ENCODE measurements around the gene PCCA. TPM values are rescaled to one million over a fixed set of nuclear protein-coding genes. Genes with fewer than 3 reads are reported as not detected.

Gene PCCA
- total RNA-seq, 1 donor from 2014 or later = 33.3 TPM

GRCh38 chr13:100423375-100423774, 334.5 kb downstream of the PCCA start:
- peaks cover 16% of the 10 kb centered on the region for H3K4me1 Mint-ChIP-seq (ENCODE audit: unreplicated experiment)
- no peaks in the 10 kb centered on the region for H3K27me3 Mint-ChIP-seq (ENCODE audit: unreplicated experiment)
- DNase-seq (ENCODE audit: low spot score) = no peak
- H3K4me3 Mint-ChIP-seq (ENCODE audit: unreplicated experiment) = no peak overlapping the region
- peaks cover 6% of the 10 kb centered on the region for H3K36me3 Mint-ChIP-seq (ENCODE audit: low read depth, unreplicated experiment)
- H3K27ac Mint-ChIP-seq (ENCODE audit: unreplicated experiment) = no peak overlapping the region
- no peak for TF ChIP-seq CTCF (IDR thresholded peaks at IDR 0.05; ENCODE audit: unreplicated experiment)
- no peaks in the 10 kb centered on the region for H3K9me3 Mint-ChIP-seq (ENCODE audit: unreplicated experiment)

- Mint-ChIP-seq H3K9me3 (ENCODE audit: unreplicated experiment) (no peaks in the 10 kb centered on the region), H3K4me3 (ENCODE audit: unreplicated experiment) (no peak overlapping the region)
These were observed 340.1 kb downstream of the PCCA start for GRCh38 chr13:100428986-100429385.

GRCh38 chr13:100432611-100433010, 343.7 kb downstream of the PCCA start:
- no peak for TF ChIP-seq CTCF (IDR thresholded peaks at IDR 0.05; ENCODE audit: unreplicated experiment)
- H3K27ac Mint-ChIP-seq (ENCODE audit: unreplicated experiment) = no peak overlapping the region
- no peak for DNase-seq (ENCODE audit: low spot score)
- H3K36me3 Mint-ChIP-seq (ENCODE audit: low read depth, unreplicated experiment) = peaks cover 13% of the 10 kb centered on the region
- H3K9me3 Mint-ChIP-seq (ENCODE audit: unreplicated experiment) = no peaks in the 10 kb centered on the region
- no peak overlapping the region for H3K4me3 Mint-ChIP-seq (ENCODE audit: unreplicated experiment)
- peaks cover 1% of the 10 kb centered on the region for H3K27me3 Mint-ChIP-seq (ENCODE audit: unreplicated experiment)
- H3K4me1 Mint-ChIP-seq (ENCODE audit: unreplicated experiment) = peaks cover 6% of the 10 kb centered on the region

More at GRCh38 chr13:100428986-100429385, 340.1 kb downstream of the PCCA start:
- peaks cover 7% of the 10 kb centered on the region for H3K36me3 Mint-ChIP-seq (ENCODE audit: low read depth, unreplicated experiment)
- H3K27me3 Mint-ChIP-seq (ENCODE audit: unreplicated experiment) = peaks cover 1% of the 10 kb centered on the region
- TF ChIP-seq CTCF (IDR thresholded peaks at IDR 0.05; ENCODE audit: unreplicated experiment) = no peak
- H3K4me1 Mint-ChIP-seq (ENCODE audit: unreplicated experiment) = peaks cover 6% of the 10 kb centered on the region
- no peak for DNase-seq (ENCODE audit: low spot score)
- H3K27ac Mint-ChIP-seq (ENCODE audit: unreplicated experiment) = no peak overlapping the region

- TF ChIP-seq CTCF (IDR thresholded peaks at IDR 0.05; ENCODE audit: unreplicated experiment) = no peak
- DNase-seq (ENCODE audit: low spot score) = no peak
- Mint-ChIP-seq H3K27ac (ENCODE audit: unreplicated experiment) (no peak overlapping the region), H3K4me1 (ENCODE audit: unreplicated experiment) (peaks cover 10% of the 10 kb centered on the region), H3K4me3 (ENCODE audit: unreplicated experiment) (no peak overlapping the region), H3K9me3 (ENCODE audit: unreplicated experiment) (no peaks in the 10 kb centered on the region), H3K27me3 (ENCODE audit: unreplicated experiment) (peaks cover 1% of the 10 kb centered on the region), H3K36me3 (ENCODE audit: low read depth, unreplicated experiment) (peaks cover 14% of the 10 kb centered on the region)
These were observed 344.6 kb downstream of the PCCA start for GRCh38 chr13:100433475-100433874.

GRCh38 chr13:100434010-100434763, 345.3 kb downstream of the PCCA start:
- Mint-ChIP-seq H3K9me3 (ENCODE audit: unreplicated experiment) (no peaks in the 10 kb centered on the region), H3K27ac (ENCODE audit: unreplicated experiment) (no peak overlapping the region), H3K36me3 (ENCODE audit: low read depth, unreplicated experiment) (peaks cover 17% of the 10 kb centered on the region), H3K4me3 (ENCODE audit: unreplicated experiment) (no peak overlapping the region), H3K27me3 (ENCODE audit: unreplicated experiment) (no peaks in the 10 kb centered on the region), H3K4me1 (ENCODE audit: unreplicated experiment) (peaks cover 13% of the 10 kb centered on the region)
- TF ChIP-seq CTCF (IDR thresholded peaks at IDR 0.05; ENCODE audit: unreplicated experiment) = no peak
- no peak for DNase-seq (ENCODE audit: low spot score)

Data from endothelial cell (in vitro differentiated cells).